HepG2 (cell line): Measurements from ENCODE around the gene HINFP. TPM values are rescaled to one million over a fixed set of nuclear protein-coding genes. Genes with fewer than 3 reads are reported as not detected.

Source experiments
- AGO1 ChIP-seq: fragments of 200-400 bp; formaldehyde crosslinking; IDR thresholded peaks from 2 replicates; pipeline ENCODE4 v1.6.1; 2017; ENCODE audit warnings: mild to moderate bottlenecking, low read depth, low read length, moderate library complexity; ENCODE audit not compliant: poor library complexity, severe bottlenecking
- ARNT2 ChIP-seq: sonication (generic); formaldehyde crosslinking; IDR thresholded peaks from 2 replicates; pipeline ENCODE4 v1.8.0; 2022; ENCODE audit warnings: mild to moderate bottlenecking, low read depth, missing genetic modification reagents, moderate library complexity
- ELF1 ChIP-seq: sonication (generic); formaldehyde crosslinking; IDR thresholded peaks from 2 replicates; pipeline ENCODE4 v1.4.0; 2020; ENCODE audit warnings: missing genetic modification reagents
- KLF11 ChIP-seq: IDR thresholded peaks from 2 replicates; pipeline ENCODE4 v1.6.1; 2016; ENCODE audit warnings: missing compliant biosample characterization
- PLRG1 ChIP-seq: fragments of 450-650 bp; conservative IDR thresholded peaks from 2 replicates; pipeline ENCODE4 v1.6.1; 2016
- RBM39 ChIP-seq: fragments of 200-400 bp; formaldehyde crosslinking; IDR thresholded peaks from one replicate; pipeline ENCODE4 v1.6.1; 2018; ENCODE audit warnings: antibody characterized with exemption, mild to moderate bottlenecking, low read depth, low read length; ENCODE audit not compliant: poor library complexity, severe bottlenecking
- REPIN1 ChIP-seq: sonication (generic); formaldehyde crosslinking; IDR thresholded peaks from 2 replicates; pipeline ENCODE4 v1.8.0; 2022; ENCODE audit warnings: missing genetic modification reagents, low read depth, mild to moderate bottlenecking, borderline replicate concordance
- RFX1 ChIP-seq: fragments of 450-650 bp; IDR thresholded peaks from 2 replicates; pipeline ENCODE4 v1.6.1; 2017
- RXRA ChIP-seq: sonication (generic); formaldehyde crosslinking; IDR thresholded peaks from 2 replicates; pipeline ENCODE4 v1.5.1; 2020; ENCODE audit warnings: missing genetic modification reagents
- SOX5 ChIP-seq: IDR thresholded peaks from 2 replicates; pipeline ENCODE4 v1.6.1; 2016; ENCODE audit warnings: borderline replicate concordance
- TEAD3 ChIP-seq: optimal IDR thresholded peaks from 2 replicates; pipeline ENCODE3; 2016; ENCODE audit warnings: borderline replicate concordance
- ZFP62 ChIP-seq: sonication (generic); formaldehyde crosslinking; IDR thresholded peaks from 2 replicates; pipeline ENCODE4 v1.4.0; 2020; ENCODE audit warnings: missing genetic modification reagents
- ZMYM3 ChIP-seq: sonication (generic); formaldehyde crosslinking; IDR thresholded peaks from 2 replicates; pipeline ENCODE4 v1.5.1; 2020; ENCODE audit warnings: mild to moderate bottlenecking, missing genetic modification reagents
- ZMYM4 ChIP-seq: sonication (generic); formaldehyde crosslinking; IDR thresholded peaks from 2 replicates; pipeline ENCODE4 v1.8.1; 2023; ENCODE audit warnings: mild to moderate bottlenecking, missing genetic modification reagents
- ZNF292 ChIP-seq: sonication (generic); formaldehyde crosslinking; IDR thresholded peaks from 2 replicates; pipeline ENCODE4 v1.8.1; 2022; ENCODE audit warnings: mild to moderate bottlenecking, low read depth, missing genetic modification reagents, borderline replicate concordance
- ZNF331 ChIP-seq: sonication (generic); formaldehyde crosslinking; IDR thresholded peaks from 2 replicates; pipeline ENCODE4 v1.4.0; 2020; ENCODE audit warnings: missing genetic modification reagents
- ZNF335 ChIP-seq: sonication (generic); formaldehyde crosslinking; IDR thresholded peaks from 2 replicates; pipeline ENCODE4 v1.4.0; 2020; ENCODE audit warnings: missing genetic modification reagents
- ZNF343 ChIP-seq: sonication (generic); formaldehyde crosslinking; IDR thresholded peaks from 2 replicates; pipeline ENCODE4 v1.4.0; 2020; ENCODE audit warnings: mild to moderate bottlenecking, missing genetic modification reagents
- ZNF629 ChIP-seq: sonication (generic); formaldehyde crosslinking; conservative IDR thresholded peaks from 2 replicates; pipeline ENCODE4 v1.5.0; 2020; ENCODE audit warnings: missing genetic modification reagents
- ZNF644 ChIP-seq: IDR thresholded peaks from 2 replicates; pipeline ENCODE4 v1.6.1; 2016; ENCODE audit warnings: low read depth
- ZNF710 ChIP-seq: sonication (generic); formaldehyde crosslinking; IDR thresholded peaks from 2 replicates; pipeline ENCODE4 v1.5.0; 2020; ENCODE audit warnings: mild to moderate bottlenecking, missing genetic modification reagents, borderline replicate concordance
- polyA plus RNA-seq, 8 experiments: library from polyadenylated mRNA; depleted of rRNA in 3 of 8; stranded (reverse) in 7 of 8; unstranded in 1 of 8; fragments of >200 nt; fragmentation: Illumina TruSeq in 4 of 8; extraction: Trizol in 4 of 8; gene quantifications; 2 replicates each; pipeline versions ENCODE4 v1.2.1 to v1.2.3, GENCODE V29; 2011 to 2016; ENCODE audit warnings: low read depth in 4 of 8, missing spikeins in 1 of 8, mixed read lengths in 1 of 8; ENCODE audit not compliant: insufficient read depth in 1 of 8
- total RNA-seq, 5 experiments: library from RNA; depleted of rRNA; stranded (reverse); fragments of >200 nt; fragmentation: Illumina TruSeq; extraction: Trizol; gene quantifications; 2 replicates each; pipeline ENCODE4 v1.2.3, GENCODE V29; 2016; ENCODE audit warnings: low read depth in 1 of 5
- TF ChIP-seq, protein P1 (sequence below): sonication (generic); formaldehyde crosslinking; IDR thresholded peaks from 2 replicates; pipeline ENCODE4 v1.4.0; 2020; ENCODE audit warnings: mild to moderate bottlenecking, missing genetic modification reagents
- TF ChIP-seq, protein P2 (sequence below): sonication (generic); formaldehyde crosslinking; IDR thresholded peaks from 2 replicates; pipeline ENCODE4 v1.4.0; 2020; ENCODE audit warnings: mild to moderate bottlenecking, missing genetic modification reagents, borderline replicate concordance
- TF ChIP-seq, protein P3 (sequence below): sonication (generic); formaldehyde crosslinking; IDR thresholded peaks from 2 replicates; pipeline ENCODE4 v1.5.1; 2020; ENCODE audit warnings: mild to moderate bottlenecking, missing genetic modification reagents, moderate library complexity

Gene HINFP
- total and polyA plus RNA-seq, 2 of the 13 experiments (the other 11 are each of a cell fraction or from before 2014, with no cell fraction given) = 15.1 to 21.4 TPM

- peak; percentile 61; the same call in 1 of the 2 replicates for TF ChIP-seq ZNF331 (CRISPR knock-in tag)
- TF ChIP-seq ZNF710 (CRISPR knock-in tag) = 0 out of 2 replicates have a peak, but pooled peaks have one; percentile 47
- TF ChIP-seq RFX1 = no peak
- TF ChIP-seq ZNF335 (CRISPR knock-in tag) = no peak; the same call in 1 of the 2 replicates
- TF ChIP-seq, protein P1, sequence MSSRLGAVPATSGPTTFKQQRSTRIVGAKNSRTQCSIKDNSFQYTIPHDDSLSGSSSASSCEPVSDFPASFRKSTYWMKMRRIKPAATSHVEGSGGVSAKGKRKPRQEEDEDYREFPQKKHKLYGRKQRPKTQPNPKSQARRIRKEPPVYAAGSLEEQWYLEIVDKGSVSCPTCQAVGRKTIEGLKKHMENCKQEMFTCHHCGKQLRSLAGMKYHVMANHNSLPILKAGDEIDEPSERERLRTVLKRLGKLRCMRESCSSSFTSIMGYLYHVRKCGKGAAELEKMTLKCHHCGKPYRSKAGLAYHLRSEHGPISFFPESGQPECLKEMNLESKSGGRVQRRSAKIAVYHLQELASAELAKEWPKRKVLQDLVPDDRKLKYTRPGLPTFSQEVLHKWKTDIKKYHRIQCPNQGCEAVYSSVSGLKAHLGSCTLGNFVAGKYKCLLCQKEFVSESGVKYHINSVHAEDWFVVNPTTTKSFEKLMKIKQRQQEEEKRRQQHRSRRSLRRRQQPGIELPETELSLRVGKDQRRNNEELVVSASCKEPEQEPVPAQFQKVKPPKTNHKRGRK (CRISPR knock-in tag) = no peak
- TF ChIP-seq ZMYM4 (CRISPR knock-in tag) = peak; percentile 54
- TF ChIP-seq, protein P2, sequence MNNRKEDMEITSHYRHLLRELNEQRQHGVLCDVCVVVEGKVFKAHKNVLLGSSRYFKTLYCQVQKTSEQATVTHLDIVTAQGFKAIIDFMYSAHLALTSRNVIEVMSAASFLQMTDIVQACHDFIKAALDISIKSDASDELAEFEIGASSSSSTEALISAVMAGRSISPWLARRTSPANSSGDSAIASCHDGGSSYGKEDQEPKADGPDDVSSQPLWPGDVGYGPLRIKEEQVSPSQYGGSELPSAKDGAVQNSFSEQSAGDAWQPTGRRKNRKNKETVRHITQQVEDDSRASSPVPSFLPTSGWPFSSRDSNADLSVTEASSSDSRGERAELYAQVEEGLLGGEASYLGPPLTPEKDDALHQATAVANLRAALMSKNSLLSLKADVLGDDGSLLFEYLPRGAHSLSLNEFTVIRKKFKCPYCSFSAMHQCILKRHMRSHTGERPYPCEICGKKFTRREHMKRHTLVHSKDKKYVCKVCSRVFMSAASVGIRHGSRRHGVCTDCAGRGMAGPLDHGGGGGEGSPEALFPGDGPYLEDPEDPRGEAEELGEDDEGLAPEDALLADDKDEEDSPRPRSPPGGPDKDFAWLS = no peak
- TF ChIP-seq TEAD3 = peak; percentile 72
- peak; percentile 84 for TF ChIP-seq REPIN1 (CRISPR knock-in tag)
- TF ChIP-seq KLF11 = no peak
- TF ChIP-seq ZNF644 (CRISPR knock-in tag) = no peak
- no peak for TF ChIP-seq PLRG1
- peak; percentile 50; the same call in 1 of the 2 replicates for TF ChIP-seq ELF1
- no peak; the same call in 1 of the 2 replicates for TF ChIP-seq ZNF629 (CRISPR knock-in tag)
- no peak for TF ChIP-seq ZNF292
- TF ChIP-seq ZNF343 (CRISPR knock-in tag) = peak; percentile 90
- peak; percentile 27; the same call in 1 of the 2 replicates for TF ChIP-seq SOX5 (CRISPR knock-in tag)
- TF ChIP-seq RXRA (CRISPR knock-in tag) = peak; percentile 39; the same call in 1 of the 2 replicates
- 0 out of 2 replicates have a peak, but pooled peaks have one; percentile 25 for TF ChIP-seq ZMYM3 (CRISPR knock-in tag)
- peak; percentile 88 for TF ChIP-seq RBM39
- TF ChIP-seq, protein P3, sequence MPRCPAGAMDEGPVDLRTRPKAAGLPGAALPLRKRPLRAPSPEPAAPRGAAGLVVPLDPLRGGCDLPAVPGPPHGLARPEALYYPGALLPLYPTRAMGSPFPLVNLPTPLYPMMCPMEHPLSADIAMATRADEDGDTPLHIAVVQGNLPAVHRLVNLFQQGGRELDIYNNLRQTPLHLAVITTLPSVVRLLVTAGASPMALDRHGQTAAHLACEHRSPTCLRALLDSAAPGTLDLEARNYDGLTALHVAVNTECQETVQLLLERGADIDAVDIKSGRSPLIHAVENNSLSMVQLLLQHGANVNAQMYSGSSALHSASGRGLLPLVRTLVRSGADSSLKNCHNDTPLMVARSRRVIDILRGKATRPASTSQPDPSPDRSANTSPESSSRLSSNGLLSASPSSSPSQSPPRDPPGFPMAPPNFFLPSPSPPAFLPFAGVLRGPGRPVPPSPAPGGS (CRISPR knock-in tag) = peak; percentile 48; the same call in 1 of the 2 replicates
- TF ChIP-seq ARNT2 (CRISPR knock-in tag) = peak; percentile 57; the same call in 1 of the 2 replicates
- TF ChIP-seq AGO1 = no peak
- no peak for TF ChIP-seq ZFP62 (CRISPR knock-in tag)
These were observed 36.5 kb upstream of the HINFP start, which contains the start of gene HMBS (continued) for GRCh38 chr11:119084663-119085436.
